Measurements from ENCODE around the gene PIGW.

Gene PIGW

DNA sequence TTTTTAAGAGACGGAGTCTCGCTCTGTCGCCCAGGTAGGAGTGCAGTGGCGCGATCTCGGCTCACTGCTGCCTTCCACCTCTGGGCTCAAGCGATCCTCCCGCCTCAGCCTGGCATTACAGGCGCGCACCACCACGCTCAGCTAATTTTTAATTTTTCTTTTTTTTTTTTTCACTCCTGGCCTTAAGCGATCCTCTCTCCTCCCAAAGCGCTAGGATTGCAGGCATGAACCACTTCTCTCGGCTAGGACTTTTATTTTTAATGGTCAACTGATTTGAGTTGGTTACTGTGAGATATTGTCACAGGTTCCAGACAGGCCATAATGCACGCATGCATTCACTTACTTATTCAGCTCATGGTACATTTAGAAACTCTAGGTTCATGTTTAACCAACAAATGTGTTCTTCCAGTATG lies 888 bp downstream of the PIGW start:
- TF ChIP-seq, protein P1, sequence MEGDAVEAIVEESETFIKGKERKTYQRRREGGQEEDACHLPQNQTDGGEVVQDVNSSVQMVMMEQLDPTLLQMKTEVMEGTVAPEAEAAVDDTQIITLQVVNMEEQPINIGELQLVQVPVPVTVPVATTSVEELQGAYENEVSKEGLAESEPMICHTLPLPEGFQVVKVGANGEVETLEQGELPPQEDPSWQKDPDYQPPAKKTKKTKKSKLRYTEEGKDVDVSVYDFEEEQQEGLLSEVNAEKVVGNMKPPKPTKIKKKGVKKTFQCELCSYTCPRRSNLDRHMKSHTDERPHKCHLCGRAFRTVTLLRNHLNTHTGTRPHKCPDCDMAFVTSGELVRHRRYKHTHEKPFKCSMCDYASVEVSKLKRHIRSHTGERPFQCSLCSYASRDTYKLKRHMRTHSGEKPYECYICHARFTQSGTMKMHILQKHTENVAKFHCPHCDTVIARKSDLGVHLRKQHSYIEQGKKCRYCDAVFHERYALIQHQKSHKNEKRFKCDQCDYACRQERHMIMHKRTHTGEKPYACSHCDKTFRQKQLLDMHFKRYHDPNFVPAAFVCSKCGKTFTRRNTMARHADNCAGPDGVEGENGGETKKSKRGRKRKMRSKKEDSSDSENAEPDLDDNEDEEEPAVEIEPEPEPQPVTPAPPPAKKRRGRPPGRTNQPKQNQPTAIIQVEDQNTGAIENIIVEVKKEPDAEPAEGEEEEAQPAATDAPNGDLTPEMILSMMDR (IDR thresholded peaks at IDR 0.05; ENCODE audit: extremely low read depth, missing control alignments): no peak

DNA sequence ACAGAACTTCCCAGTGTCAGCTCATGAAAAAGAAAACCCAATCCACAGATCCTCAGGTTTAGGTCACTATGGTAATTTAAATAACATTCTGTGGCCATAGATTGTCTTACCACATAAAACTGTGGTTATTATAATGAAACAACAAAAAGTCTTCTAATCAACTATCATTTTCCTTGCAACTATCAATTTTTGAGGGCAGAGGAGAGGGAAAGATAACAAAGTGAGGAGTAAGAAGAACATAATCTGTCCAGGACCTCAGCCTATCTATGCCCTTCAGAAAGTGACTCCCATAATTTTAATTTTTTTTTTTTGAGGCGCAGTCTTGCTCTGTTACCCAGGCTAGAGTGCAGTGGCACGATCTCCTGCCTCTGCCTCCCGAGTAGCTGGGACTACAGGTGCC lies 5.9 kb downstream of the PIGW start:
- no peak for DNase-seq (ENCODE audit: low spot score)
- TF ChIP-seq, protein P1 (IDR thresholded peaks at IDR 0.05; ENCODE audit: extremely low read depth, missing control alignments): no peak

More for the DNA sequence above, 888 bp downstream of the PIGW start:
- DNase-seq (ENCODE audit: low spot score): no peak

DNA sequence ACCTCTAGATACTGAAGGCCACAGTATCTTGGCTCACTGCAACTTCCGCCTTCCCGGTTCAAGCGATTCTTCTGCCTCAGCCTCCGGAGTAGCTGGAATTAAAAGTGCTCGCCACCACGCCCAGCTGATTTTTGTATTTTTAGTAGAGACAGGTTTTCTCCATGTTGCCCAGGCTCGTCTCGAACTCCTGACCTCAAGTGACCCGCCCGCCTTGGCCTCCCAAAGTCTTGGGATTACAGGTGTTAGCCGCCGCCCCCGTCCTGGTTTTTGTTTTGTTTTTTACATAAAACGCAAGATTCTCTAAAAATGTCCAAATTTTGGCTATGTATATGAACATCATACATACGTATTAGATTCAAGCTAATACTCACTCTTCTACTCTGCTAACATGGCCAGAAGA lies 8.0 kb downstream of the PIGW start:
- TF ChIP-seq, protein P1 (IDR thresholded peaks at IDR 0.05; ENCODE audit: extremely low read depth, missing control alignments): no peak

DNA sequence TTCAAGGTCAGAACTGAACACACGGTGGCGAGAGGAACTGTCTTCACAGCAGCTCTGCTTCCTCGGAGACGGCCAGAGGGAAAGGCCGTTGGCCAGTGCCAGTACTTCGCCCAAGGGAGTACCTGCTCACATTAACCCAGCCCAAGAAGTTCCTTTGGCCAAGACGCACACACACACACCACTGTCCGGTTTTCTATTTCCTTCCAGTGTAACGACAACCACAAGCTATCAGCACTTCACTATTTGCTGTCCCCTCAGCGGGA lies 9.2 kb downstream of the PIGW start:
- peak; percentile 51 for DNase-seq (ENCODE audit: low spot score)
- TF ChIP-seq, protein P1 (IDR thresholded peaks at IDR 0.05; ENCODE audit: extremely low read depth, missing control alignments): no peak

More for the DNA sequence above, 8.0 kb downstream of the PIGW start:
- no peak for DNase-seq (ENCODE audit: low spot score)

DNA sequence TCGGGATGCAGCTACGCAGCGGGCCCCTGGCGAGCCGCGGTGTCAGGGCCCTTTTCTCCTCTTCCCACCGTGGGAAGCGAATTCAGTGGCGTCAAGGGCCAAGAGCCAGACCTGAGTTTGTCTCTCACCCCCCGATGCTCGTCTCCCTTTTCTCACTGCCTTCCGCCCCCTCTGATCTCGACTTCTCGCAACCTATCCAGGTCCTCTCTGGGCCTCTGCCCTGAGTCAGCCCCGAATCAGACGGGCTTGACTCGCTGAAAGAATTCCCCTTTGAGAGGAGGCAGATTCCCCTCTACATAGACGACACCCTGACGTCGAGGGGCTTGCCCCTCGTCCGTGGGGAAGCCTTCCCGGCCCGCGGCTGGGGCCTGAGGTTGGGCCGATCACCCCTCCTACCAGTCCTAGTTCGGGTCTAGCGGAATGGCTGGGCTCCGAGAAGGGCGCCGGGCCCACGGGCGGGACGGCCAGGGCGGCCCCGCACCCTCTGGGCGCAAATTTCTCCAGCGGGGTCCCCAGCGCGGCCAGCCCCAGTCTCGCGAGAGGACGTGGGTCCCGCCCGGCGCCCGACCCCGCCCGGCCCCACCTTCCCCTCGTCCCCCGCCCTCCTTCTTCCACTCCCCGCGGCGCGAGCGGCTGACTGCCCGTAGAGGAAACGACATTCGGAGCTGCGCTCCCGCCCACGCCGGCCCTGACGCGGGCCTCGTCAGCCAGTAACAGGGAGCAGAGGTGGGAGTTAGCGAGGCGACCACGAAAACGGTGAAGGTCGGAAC lies 9.7 kb downstream of the PIGW start, which contains the start of gene GGNBP2:
Gene GGNBP2 (plus strand): TSS at position 613 of the 770 bp plus-strand sequence. CDS start 806 bp downstream, outside the sequence.
- TF ChIP-seq, protein P1 (IDR thresholded peaks at IDR 0.05; ENCODE audit: extremely low read depth, missing control alignments): no peak
- DNase-seq (ENCODE audit: low spot score): peak; percentile 96

DNA sequence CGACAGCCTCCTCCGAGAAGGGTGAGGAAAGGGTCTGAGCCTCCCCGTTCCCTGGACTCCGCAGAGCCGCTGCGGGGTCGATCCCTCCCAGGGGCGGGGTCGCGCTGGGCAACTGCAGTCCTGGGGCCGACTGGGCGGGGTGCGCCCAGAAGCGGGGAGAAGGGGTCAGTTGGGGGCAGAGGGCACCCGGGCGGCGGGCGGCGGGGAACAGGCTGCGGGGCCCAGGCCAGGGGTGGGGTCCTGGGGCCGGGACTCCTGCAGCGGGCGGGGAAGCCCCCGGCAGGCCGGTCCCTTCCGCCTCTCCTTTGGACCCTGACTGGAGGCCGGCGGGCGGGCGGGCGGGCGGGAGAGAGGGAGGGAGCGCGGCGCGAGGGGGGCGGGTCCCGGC lies 10.3 kb downstream of the PIGW start:
- DNase-seq (ENCODE audit: low spot score): no peak
- TF ChIP-seq, protein P1 (IDR thresholded peaks at IDR 0.05; ENCODE audit: extremely low read depth, missing control alignments): no peak

DNA sequence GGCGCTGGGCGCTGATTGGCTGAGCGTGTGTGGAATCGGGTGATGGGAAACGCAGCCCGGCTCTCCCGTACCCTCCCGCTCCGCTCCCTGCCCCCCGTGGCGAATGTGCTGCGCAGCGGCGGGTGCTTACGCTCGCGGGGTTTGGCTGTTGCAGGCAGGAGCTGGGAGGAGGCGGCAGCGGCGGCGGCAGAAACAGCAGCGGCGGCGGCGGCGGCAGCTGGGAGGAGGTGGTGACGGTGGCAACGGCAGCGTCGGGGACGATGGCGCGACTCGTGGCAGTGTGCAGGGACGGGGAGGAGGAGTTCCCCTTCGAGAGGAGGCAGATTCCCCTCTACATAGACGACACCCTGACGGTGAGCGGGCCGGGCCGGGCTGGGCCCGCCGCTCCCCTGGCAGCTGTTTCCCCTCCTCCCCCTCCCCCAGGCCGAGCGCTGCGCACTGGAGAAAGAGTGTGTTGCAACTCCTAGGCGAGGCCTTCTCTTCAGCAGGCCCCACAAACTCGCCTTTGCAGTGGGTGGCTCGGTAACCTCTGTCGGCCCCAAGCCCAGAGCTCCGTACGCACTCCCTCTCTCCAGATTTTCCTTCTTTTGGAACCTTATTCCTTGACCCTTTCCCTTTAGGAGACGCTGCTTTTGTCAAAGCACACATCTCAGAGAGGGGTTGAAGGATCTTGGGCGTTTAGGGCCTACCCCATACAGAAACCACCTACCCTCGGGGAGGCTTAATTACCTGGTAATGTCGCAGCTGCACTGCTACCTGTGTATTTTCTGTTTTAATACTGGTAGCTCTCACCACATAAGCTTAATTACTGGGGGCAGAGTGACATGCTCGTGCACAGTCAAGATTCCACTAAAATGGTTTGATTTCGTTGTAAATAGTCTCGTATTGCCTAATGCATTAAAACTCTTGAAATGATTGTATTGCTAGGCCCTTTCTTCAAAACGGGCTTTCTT lies 11.0 kb downstream of the PIGW start:
- TF ChIP-seq, protein P1 (IDR thresholded peaks at IDR 0.05; ENCODE audit: extremely low read depth, missing control alignments): no peak
- peak; percentile 97 for DNase-seq (ENCODE audit: low spot score)
